Astrocyte (in vitro differentiated cells and primary cell): ENCODE data around the gene TAGLN.

Experiments
- CTCF ChIP-seq: IDR thresholded peaks from 2 replicates; pipeline ENCODE4 v1.5.1; 2011; ENCODE audit warnings: low read depth, mild to moderate bottlenecking, inconsistent platforms, low read length, moderate library complexity; ENCODE audit not compliant: insufficient read depth
- EZH2 ChIP-seq: IDR thresholded peaks from 2 replicates; pipeline ENCODE4 v1.6.1; 2012; ENCODE audit warnings: mild to moderate bottlenecking, low read length, inconsistent platforms; ENCODE audit not compliant: insufficient read depth

GRCh38 chr11:117176186-117176585 is 23.0 kb upstream of the TAGLN start:
- TF ChIP-seq CTCF, result no peak
- no peak for TF ChIP-seq EZH2
